HuH-7 (cell line): ENCODE data around the gene THAP11.
"Not testable (repeated sequence)": the region's sequence is repeated elsewhere in the genome, so short reads cannot be mapped to it uniquely, and the experiment has no call there.

ENCODE experiments used
- DNase-seq: peaks from one replicate; pipeline ENCODE4 v3.0.0; 2011; ENCODE audit warnings: low spot score

THAP11 gene

DNA sequence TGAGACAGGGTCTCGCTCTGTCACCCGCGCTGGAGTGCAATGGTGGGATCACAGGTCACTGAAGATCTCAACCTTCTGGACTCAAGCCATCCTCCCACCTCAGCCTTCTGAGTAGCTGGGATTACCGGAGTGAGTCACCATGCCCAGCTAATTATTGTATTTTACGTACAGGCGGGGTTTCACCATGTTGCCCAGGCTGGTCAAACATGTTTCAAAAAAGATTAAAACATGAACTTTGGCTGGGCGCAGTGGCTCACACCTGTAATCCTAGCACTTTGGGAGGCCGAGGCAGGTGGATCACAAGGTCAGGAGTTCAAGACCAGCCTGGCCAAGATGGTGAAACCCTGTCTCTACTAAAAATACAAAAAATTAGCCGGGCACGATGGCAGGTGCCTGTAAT, 4.9 kb upstream of the THAP11 start:
- DNase-seq, result not testable (repeated sequence)

DNA sequence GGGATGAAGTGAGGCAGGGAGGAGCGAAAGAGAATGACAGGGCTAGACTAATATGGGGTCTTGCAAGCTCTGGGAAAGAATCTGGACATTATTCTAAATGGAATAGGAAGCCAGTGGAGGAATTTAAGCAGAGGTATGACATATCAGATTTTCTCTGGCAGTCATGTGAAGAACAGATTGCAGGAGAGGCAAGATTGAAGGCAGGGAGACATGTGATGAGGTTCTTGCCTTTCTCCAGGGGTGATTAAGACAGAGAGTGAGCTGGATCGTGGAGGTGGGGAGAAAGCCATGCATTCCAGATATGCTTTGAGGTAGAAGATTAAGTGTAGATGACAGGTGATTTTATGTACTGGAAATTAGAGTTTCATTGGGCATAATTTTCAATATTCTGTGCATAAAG, 4.3 kb upstream of the THAP11 start:
- no peak for DNase-seq

GRCh38 chr16:67841198-67841815, 813 bp upstream of the THAP11 start:
- peak; percentile 37 for DNase-seq

DNA sequence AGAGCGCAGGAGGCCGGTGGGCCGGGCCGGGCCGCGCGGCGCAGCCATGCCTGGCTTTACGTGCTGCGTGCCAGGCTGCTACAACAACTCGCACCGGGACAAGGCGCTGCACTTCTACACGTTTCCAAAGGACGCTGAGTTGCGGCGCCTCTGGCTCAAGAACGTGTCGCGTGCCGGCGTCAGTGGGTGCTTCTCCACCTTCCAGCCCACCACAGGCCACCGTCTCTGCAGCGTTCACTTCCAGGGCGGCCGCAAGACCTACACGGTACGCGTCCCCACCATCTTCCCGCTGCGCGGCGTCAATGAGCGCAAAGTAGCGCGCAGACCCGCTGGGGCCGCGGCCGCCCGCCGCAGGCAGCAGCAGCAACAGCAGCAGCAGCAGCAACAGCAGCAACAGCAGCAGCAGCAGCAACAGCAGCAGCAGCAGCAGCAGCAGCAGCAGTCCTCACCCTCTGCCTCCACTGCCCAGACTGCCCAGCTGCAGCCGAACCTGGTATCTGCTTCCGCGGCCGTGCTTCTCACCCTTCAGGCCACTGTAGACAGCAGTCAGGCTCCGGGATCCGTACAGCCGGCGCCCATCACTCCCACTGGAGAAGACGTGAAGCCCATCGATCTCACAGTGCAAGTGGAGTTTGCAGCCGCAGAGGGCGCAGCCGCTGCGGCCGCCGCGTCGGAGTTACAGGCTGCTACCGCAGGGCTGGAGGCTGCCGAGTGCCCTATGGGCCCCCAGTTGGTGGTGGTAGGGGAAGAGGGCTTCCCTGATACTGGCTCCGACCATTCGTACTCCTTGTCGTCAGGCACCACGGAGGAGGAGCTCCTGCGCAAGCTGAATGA, 606 bp downstream of the THAP11 start:
- peak; percentile 77 for DNase-seq

GRCh38 chr16:67843343-67843765, 1.2 kb downstream of the THAP11 start:
- no peak for DNase-seq

DNA sequence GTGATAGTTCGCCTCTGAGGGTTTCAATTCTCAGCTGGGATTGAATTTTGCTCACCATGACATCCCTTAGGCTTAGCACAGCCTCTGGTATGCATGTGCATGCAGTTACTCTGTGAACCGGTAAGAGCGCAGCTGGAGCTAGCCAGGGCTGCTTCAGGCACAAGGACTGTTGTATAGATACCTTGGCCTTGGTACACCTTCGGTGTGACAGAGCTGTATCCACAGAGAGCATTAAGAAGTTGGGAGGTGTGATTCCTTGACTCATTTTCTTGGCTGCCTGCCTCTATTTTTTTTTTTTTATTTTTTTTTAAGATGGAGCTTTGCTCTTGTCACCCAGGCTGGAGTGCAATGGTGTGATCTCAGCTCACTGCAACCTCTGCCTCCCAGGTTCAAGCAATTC, 2.4 kb downstream of the THAP11 start:
- no peak for DNase-seq

DNA sequence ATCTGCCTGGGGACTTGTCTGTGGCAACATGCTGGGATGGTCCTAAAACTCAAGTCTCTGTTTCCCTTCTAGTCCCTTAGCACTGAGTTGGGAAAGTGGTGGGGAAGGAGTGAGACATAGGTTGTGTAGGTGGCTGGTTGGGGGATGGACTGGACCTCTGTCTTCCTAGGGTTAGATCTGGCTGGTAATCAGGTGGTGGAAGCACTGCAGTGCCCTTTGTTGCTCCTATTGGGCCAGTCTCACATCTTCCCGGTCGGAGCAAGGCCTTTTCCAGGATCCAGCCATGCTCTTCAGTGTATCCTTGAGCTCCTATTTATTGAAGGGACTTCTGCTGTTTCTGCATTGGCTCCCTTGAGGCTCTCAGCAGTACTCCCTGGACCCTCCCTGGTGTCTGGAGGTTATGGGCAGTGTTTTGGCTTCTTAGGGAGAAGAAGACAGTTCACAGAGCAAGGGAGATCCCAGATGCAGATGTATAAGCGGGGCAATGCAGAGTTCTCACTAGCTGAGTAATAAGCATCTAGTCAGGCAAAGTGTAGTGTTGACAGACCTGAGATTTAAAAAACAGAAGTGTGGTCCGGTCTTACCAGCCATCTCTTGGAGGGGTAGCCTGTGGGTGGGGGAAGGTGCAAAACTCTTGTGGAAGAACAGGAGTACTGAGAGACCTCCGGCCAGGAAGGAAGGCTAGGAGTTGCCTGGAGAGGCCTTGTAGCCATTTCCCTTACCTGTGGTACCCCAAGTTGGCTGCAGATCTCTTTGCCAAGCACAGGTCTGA, 3.4 kb downstream of the THAP11 start:
- no peak for DNase-seq

- DNase-seq, result no peak
Observed at GRCh38 chr16:67846063-67846319, 3.9 kb downstream of the THAP11 start.

GRCh38 chr16:67846320-67847063, 4.4 kb downstream of the THAP11 start, which contains the start of gene NUTF2:
TSS of gene NUTF2 (plus strand) at chr16:67846933. CDS start at chr16:67865131, 18,198 bp downstream.
- peak; percentile 99 for DNase-seq

GRCh38 chr16:67847064-67847861, 5.1 kb downstream of the THAP11 start, which contains the start of gene CENPT:
TSS of gene CENPT (minus strand) at chr16:67847693. CDS start at chr16:67833859, 13,834 bp downstream.
- no peak for DNase-seq

- no peak for DNase-seq
Observed at GRCh38 chr16:67848118-67848517, 6.0 kb downstream of the THAP11 start.

- no peak for DNase-seq
Observed at GRCh38 chr16:67853670-67854069, 11.6 kb downstream of the THAP11 start.

DNA sequence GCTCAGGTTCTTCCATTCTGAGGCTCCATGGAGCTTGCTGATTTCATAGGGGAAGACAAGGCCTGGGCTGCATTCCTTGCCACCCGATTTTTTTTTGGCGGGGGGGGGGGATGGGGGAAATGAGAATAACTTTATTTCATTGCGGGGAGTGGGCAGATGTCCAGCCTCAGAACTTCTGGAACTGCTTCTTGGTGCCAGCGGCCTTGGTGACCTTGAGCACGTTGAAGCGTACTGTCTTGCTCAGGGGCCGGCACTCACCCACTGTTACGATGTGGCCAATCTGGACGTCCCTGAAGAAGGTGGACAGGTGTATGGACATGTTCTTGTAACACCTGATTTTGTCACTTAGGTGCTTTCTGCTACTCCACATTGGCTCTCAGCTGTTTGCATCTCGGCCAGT, 13.7 kb downstream of the THAP11 start:
- DNase-seq, result no peak

GRCh38 chr16:67856927-67857546, 14.9 kb downstream of the THAP11 start:
- DNase-seq, result no peak

DNA sequence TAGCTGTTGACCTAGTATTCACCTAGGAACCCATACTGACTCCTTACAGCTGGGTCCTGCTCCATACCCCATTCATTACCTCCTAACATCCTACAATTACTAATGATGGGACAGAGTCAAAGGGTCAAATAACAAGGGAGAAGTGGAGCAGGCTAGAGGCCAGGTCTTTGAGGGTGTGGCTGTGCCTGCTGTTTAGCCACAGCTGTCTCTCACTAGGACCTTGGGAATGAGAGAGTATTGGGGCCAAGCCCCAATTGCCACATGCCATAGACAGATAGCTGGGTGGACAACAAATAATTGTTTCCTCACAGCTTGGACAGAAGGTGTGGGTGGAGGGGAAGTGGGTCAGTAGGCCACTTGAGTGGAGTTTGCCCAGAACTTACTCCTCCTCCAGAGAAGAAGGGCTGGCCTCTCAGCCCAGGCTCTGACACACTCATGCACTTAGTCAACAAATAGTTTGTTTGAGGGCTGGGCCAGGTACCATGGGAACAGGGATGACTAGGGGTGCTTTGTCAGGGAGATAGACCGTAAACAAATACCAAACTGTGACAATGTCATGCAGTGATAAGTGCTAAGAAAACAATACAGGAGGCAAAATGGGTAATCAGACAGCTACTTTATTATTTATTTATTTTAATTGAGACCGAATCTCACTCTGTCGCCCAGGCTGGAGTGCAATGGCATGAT, 15.6 kb downstream of the THAP11 start:
- DNase-seq, result no peak

- no peak for DNase-seq
Observed at GRCh38 chr16:67858500-67858899, 16.4 kb downstream of the THAP11 start.

DNA sequence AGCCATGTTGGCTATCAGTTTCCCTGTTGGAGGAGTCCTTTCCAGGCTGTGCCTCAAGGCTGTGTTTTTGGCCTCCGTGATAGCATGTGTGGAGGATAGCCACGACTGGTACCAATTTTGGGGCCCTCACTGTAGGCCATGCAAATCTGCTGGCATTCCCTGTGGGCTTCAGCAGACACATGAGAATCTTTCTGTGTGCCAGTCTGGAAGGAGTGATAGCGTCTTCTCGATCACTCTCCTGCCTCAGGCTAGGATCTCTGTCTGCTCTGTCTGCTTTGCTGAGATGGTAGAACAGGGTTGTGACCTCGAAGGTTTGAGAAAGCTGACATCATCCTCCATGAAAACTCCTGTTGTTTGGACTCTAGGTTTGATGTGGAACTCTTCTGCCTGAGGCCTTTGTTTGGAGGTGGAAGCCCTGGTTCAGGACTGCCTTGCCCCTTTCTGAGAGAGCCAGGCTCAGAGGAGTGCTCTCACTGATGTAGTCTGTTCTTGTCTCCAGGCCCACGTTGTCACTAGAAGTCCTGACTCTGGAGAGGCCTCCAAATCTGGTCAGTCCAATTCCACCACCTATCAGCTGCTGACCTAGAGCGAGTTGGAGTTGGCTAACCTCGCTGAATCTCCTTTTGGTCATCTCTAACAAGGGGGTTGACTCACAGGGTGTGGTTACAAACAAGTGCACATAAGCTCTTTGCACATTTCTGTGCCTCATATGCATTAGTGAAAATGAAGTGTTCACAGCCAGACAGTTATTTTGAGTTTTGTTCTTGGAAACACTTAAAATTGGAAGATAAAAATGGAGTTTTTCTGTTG, 18.7 kb downstream of the THAP11 start:
- no peak for DNase-seq

GRCh38 chr16:67861877-67862276, 19.8 kb downstream of the THAP11 start:
- DNase-seq, result no peak
